ENCODE measurements around the gene TICAM2. TPM values are rescaled to one million over a fixed set of nuclear protein-coding genes. Genes with fewer than 3 reads are reported as not detected.

Gene TICAM2
- total and polyA plus RNA-seq, 7 experiments from 2014 or later: 0.14 to 3.7 (median 1.8) TPM

DNA sequence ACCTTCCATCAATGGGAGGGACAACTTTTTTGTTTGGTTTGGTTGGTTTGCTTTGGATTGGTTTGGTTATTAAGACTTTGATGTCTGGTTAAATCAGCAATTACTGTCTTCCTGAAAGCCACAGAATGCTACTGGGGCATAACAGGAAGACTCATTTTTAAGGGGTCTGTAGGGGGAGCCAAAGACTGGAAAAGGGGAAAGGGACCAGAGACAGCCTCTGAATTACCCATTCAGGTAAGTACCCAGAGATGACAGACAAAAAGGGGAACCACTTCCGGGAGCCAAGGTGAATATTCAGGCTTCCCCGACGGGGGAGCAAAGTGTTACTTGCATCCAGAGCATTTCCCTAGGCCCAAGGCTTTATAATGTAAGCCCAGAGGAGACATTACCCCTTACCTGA is 53.1 kb downstream of the TICAM2 start:
- no peak overlapping the region for H3K4me3 ChIP-seq (ENCODE audit: low read length)

DNA sequence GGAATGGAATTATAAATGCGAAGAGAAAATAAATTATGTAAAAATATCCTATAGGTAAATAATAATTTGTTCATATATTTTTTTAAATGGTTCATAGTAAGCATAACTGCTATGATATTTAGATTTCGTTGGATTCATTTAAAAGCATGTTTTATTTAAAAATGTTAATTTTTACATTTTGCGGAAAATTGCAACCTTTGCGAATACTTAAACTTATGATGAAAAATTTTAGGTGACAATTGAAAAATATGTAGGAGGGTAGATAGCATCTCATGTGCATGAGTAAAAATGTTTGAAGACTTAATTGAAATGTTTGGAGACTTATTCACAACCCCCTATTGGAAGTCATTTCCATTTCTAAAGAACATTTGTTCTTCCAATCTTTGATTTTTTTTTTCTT is 53.6 kb downstream of the TICAM2 start:
- Mint-ChIP-seq H3K27ac (no peak overlapping the region), H3K9me3 (peaks cover 0 to 21% (median 3%) of the 10 kb centered on the region in 11 donors), H3K27me3 (peaks cover 0 to 12% (median 0%) of the 10 kb centered on the region in 5 donors), H3K36me3 (peaks cover 0 to 12% (median 0%) of the 10 kb centered on the region in 5 donors), H3K4me1 (peaks cover 5 to 9% (median 7%) of the 10 kb centered on the region in 7 donors), H3K4me3 (no peak overlapping the region)
- Histone ChIP-seq H3K4me3 (ENCODE audit: low read length) (no peak overlapping the region), H3K4me1 (ENCODE audit: control insufficient read depth in 2 of 2, insufficient read depth in 2 of 2, low read length in 2 of 2) (peaks cover under 1 to 6% of the 10 kb centered on the region in 2 donors), H3K27ac (ENCODE audit: low read depth, low read length) (no peak overlapping the region), H3K36me3 (ENCODE audit: control insufficient read depth in 2 of 3, insufficient read depth in 3 of 3, low read length in 3 of 3) (peaks cover 0 to 4% (median 0%) of the 10 kb centered on the region in 3 experiments), H3K9me3 (ENCODE audit: control insufficient read depth in 2 of 3, low read length in 3 of 3) (peaks cover 0 to 5% (median 4%) of the 10 kb centered on the region in 3 experiments), H3K27me3 (ENCODE audit: control insufficient read depth in 2 of 2, insufficient read depth in 2 of 2, low read length in 2 of 2) (no peaks in the 10 kb centered on the region)
- intact Hi-C loops (cut with micrococcal nuclease): no loop called here
- ATAC-seq (no peak), DNase-seq (no peak)
- ChIA-PET CTCF (no interaction called here), POLR2A (no interaction called here)

More for the DNA sequence above, 53.1 kb downstream of the TICAM2 start:
- Histone ChIP-seq H3K27ac (ENCODE audit: low read depth, low read length) (no peak overlapping the region), H3K9me3 (ENCODE audit: control insufficient read depth in 2 of 3, low read length in 3 of 3) (peaks cover 0 to 5% (median 4%) of the 10 kb centered on the region in 3 experiments), H3K27me3 (ENCODE audit: control insufficient read depth in 2 of 2, insufficient read depth in 2 of 2, low read length in 2 of 2) (no peaks in the 10 kb centered on the region), H3K4me1 (ENCODE audit: control insufficient read depth in 2 of 2, insufficient read depth in 2 of 2, low read length in 2 of 2) (peaks cover 0 to 6% of the 10 kb centered on the region in 2 donors), H3K36me3 (ENCODE audit: control insufficient read depth in 2 of 3, insufficient read depth in 3 of 3, low read length in 3 of 3) (peaks cover 0 to 4% (median 0%) of the 10 kb centered on the region in 3 experiments)
- H3K27me3 Mint-ChIP-seq: peaks cover 0 to 12% (median 0%) of the 10 kb centered on the region in 5 donors
- ChIA-PET CTCF (no interaction called here), POLR2A (no interaction called here)
- H3K9me3 Mint-ChIP-seq: peaks cover 0 to 21% (median 3%) of the 10 kb centered on the region in 11 donors
- H3K4me3 Mint-ChIP-seq: no peak overlapping the region
- no peak for ATAC-seq
- no peak overlapping the region for H3K27ac Mint-ChIP-seq
- peaks cover 5 to 7% (median 5%) of the 10 kb centered on the region in 7 donors for H3K4me1 Mint-ChIP-seq
- no peak for DNase-seq
- intact Hi-C loops (cut with micrococcal nuclease): no loop called here
- peaks cover 0 to 10% (median 0%) of the 10 kb centered on the region in 5 donors for H3K36me3 Mint-ChIP-seq

DNA sequence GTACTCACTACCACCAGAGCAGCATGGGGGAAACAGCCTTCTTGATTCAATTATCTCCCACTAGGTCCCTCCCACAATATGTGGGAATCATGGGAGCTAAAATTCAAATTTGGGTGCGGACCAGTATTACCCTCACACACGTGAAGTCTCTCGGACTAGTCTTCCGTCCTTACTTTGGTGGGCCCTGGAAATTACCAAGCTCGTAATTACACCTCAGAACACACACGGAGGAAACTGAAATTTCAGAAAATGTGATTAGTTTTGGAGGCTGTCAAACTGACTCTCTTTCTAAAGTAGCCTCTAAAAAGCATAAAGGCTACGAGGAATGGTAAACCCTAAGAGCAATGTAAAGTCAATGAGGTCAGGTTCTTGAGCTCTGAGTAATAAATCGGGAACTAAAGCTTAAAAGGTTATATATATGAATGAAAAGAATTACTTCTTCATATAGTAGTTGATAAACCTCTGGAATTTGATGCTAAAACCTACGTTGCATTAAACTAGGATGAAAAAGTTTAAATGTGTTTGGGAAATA is 56.9 kb downstream of the TICAM2 start:
- H3K27me3 ChIP-seq (ENCODE audit: control insufficient read depth in 2 of 2, insufficient read depth in 2 of 2, low read length in 2 of 2): no peaks in the 10 kb centered on the region
- POLR2A ChIA-PET: interaction anchor here (0.7 to 4.1 kb wide), 9 partner anchors 31 to 297 kb away, joined by 3 to 24 read pairs (median 4); partner anchors contain the start of genes AP3S1, ATG12, CCDC112 and TICAM2
- Mint-ChIP-seq H3K27ac (peak overlapping the region; percentile 92 to 100 (median 94)), H3K9me3 (peaks cover 0 to 21% (median 3%) of the 10 kb centered on the region in 11 donors), H3K4me3 (peak overlapping the region; percentile 93 to 100 (median 96)), H3K27me3 (peaks cover 0 to under 1% (median 0%) of the 10 kb centered on the region in 5 donors), H3K36me3 (peaks cover 0 to 33% (median 14%) of the 10 kb centered on the region in 5 donors), H3K4me1 (peaks cover 29 to 42% (median 36%) of the 10 kb centered on the region in 7 donors)
- peaks cover 28 to 31% of the 10 kb centered on the region in 2 donors for H3K4me1 ChIP-seq (ENCODE audit: control insufficient read depth in 2 of 2, insufficient read depth in 2 of 2, low read length in 2 of 2)
- intact Hi-C loops (cut with micrococcal nuclease): loop anchor here in 1 of 2 donors (2.0 kb wide), 1 partner anchor 375 kb away; no protein-coding TSS in a partner anchor
- peaks cover 0 to 4% (median 0%) of the 10 kb centered on the region in 3 experiments for H3K36me3 ChIP-seq (ENCODE audit: control insufficient read depth in 2 of 3, insufficient read depth in 3 of 3, low read length in 3 of 3)
- peak overlapping the region; percentile 96 for H3K27ac ChIP-seq (ENCODE audit: low read depth, low read length)
- H3K9me3 ChIP-seq (ENCODE audit: control insufficient read depth in 2 of 3, low read length in 3 of 3): peaks cover 0 to 5% (median 4%) of the 10 kb centered on the region in 3 experiments
- peak overlapping the region; percentile 62 for H3K4me3 ChIP-seq (ENCODE audit: low read length)
- DNase-seq: no peak
- CTCF ChIA-PET: interaction anchor here (0.8 to 1.0 kb wide), 2 partner anchors 21 to 236 kb away, joined by 3 to 4 read pairs; no protein-coding TSS in a partner anchor
- ATAC-seq: no peak

DNA sequence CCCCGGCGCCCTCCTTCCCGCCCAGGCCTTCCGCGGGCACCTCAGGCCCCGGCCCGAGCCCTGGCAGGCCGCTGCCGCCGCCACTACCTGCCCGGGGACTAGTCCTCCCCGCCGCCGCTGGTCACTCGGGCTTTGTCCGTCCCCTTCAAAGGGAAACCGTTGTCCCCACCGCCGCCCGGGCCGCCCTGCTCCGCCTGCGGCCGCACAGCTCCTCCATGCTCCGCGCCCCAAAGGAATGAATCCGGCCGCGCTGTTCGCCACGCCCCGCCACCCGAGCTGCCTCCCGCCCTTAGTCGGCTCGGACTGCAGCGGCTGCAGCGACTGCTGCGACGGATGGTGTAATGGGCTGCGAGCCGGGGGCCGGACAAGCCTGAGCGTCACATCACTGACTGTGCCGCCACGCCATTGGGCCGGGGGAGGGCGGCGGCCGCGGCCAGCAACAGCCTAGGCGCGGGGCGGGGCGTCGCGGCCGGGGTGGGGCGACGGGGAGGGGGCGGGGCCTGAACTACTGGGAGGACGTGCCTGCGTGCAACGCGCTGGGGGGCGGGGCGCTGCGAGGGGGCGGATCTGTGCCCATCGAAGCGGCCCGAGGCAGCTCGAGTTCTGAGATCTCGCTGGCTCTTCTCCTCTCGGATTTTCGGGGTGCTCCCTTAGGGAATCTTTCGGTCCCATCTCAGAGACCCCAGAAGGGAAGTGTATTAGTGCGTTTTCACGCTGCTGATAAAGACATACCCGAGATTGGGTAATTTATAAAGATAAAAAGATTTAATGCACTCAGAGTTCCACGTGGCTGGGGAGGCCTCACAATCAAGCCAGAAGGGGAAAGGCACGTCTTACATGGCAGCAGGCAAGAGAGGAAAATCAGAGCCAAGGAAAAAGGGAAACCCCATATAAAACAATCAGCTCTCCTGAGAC is 57.6 kb downstream of the TICAM2 start, which contains the start of gene FEM1C:
TSS of gene FEM1C (minus strand) at position 340 of the 915 bp plus-strand sequence. CDS start 1,282 bp downstream, outside the sequence.
- Histone ChIP-seq H3K27ac (ENCODE audit: low read depth, low read length) (peak within 1 kb of the TSS; percentile 96), H3K4me1 (ENCODE audit: control insufficient read depth in 2 of 2, insufficient read depth in 2 of 2, low read length in 2 of 2) (peaks cover 31 to 38% of the 10 kb centered on the region in 2 donors), H3K4me3 (ENCODE audit: low read length) (peak within 1 kb of the TSS; percentile 70), H3K27me3 (ENCODE audit: control insufficient read depth in 2 of 2, insufficient read depth in 2 of 2, low read length in 2 of 2) (no peaks in the 10 kb centered on the region), H3K9me3 (ENCODE audit: control insufficient read depth in 2 of 3, low read length in 3 of 3) (peaks cover 0 to 5% (median 4%) of the 10 kb centered on the region in 3 experiments), H3K36me3 (ENCODE audit: control insufficient read depth in 2 of 3, insufficient read depth in 3 of 3, low read length in 3 of 3) (peaks cover 0 to 4% (median 0%) of the 10 kb centered on the region in 3 experiments)
- H3K27ac Mint-ChIP-seq: peak within 1 kb of the TSS; percentile 92 to 100 (median 96)
- ChIA-PET CTCF (interaction anchor here (0.6 to 1.0 kb wide), 2 partner anchors 92 to 235 kb away, joined by 3 read pairs; no protein-coding TSS in a partner anchor), POLR2A (interaction anchor here (0.7 to 4.1 kb wide), 12 partner anchors 17 to 296 kb away, joined by 3 to 24 read pairs (median 6); partner anchors contain the start of genes AP3S1, ATG12, CCDC112 and PGGT1B)
- peaks cover 36 to 49% (median 43%) of the 10 kb centered on the region in 7 donors for H3K4me1 Mint-ChIP-seq
- ATAC-seq (peak; percentile 93), DNase-seq (peak; percentile 85 to 97 (median 93))
- peak within 1 kb of the TSS; percentile 94 to 100 (median 96) for H3K4me3 Mint-ChIP-seq
- intact Hi-C loops (cut with micrococcal nuclease): loop anchor here (1.0 to 5.0 kb wide), 13 partner anchors 30 to 541 kb away; partner anchors contain the start of genes AP3S1 (in 2 of the 2), ATG12 (in 2 of the 2), CCDC112 (in 2 of the 2) and PGGT1B (in 2 of the 2)
- peaks cover 0 to 21% (median 2%) of the 10 kb centered on the region in 11 donors for H3K9me3 Mint-ChIP-seq
- peaks cover 0 to 40% (median 19%) of the 10 kb centered on the region in 5 donors for H3K36me3 Mint-ChIP-seq
- H3K27me3 Mint-ChIP-seq: no peaks in the 10 kb centered on the region

GRCh38 chr5:115544043-115544435 is 58.2 kb downstream of the TICAM2 start:
- peak overlapping the region; percentile 94 to 100 (median 96) for H3K4me3 Mint-ChIP-seq
- H3K27ac Mint-ChIP-seq: peak overlapping the region; percentile 92 to 100 (median 96)
- H3K4me1 Mint-ChIP-seq: peaks cover 42 to 56% (median 50%) of the 10 kb centered on the region in 7 donors
- ATAC-seq: peak; percentile 53
- no peaks in the 10 kb centered on the region for H3K27me3 ChIP-seq (ENCODE audit: control insufficient read depth in 2 of 2, insufficient read depth in 2 of 2, low read length in 2 of 2)
- H3K9me3 ChIP-seq (ENCODE audit: control insufficient read depth in 2 of 3, low read length in 3 of 3): peaks cover 0 to 5% (median 4%) of the 10 kb centered on the region in 3 experiments
- POLR2A ChIA-PET: interaction anchor here (0.7 to 4.1 kb wide), 8 partner anchors 17 to 375 kb away, joined by 3 to 24 read pairs (median 6); partner anchors contain the start of genes CCDC112, PGGT1B, TMED7 and TRIM36
- DNase-seq: peak in 7 of 9 donors; percentile 41 to 64 (median 59)
- H3K4me1 ChIP-seq (ENCODE audit: control insufficient read depth in 2 of 2, insufficient read depth in 2 of 2, low read length in 2 of 2): peaks cover 31 to 42% of the 10 kb centered on the region in 2 donors
- H3K27me3 Mint-ChIP-seq: no peaks in the 10 kb centered on the region
- peaks cover 0 to 21% (median 2%) of the 10 kb centered on the region in 11 donors for H3K9me3 Mint-ChIP-seq
- CTCF ChIA-PET: interaction anchor here (0.6 kb wide), 1 partner anchor 93 kb away, joined by 3 read pairs; no protein-coding TSS in a partner anchor
- peaks cover 0 to 47% (median 22%) of the 10 kb centered on the region in 5 donors for H3K36me3 Mint-ChIP-seq
- H3K36me3 ChIP-seq (ENCODE audit: control insufficient read depth in 2 of 3, insufficient read depth in 3 of 3, low read length in 3 of 3): peaks cover 0 to 4% (median 0%) of the 10 kb centered on the region in 3 experiments
- intact Hi-C loops (cut with micrococcal nuclease): loop anchor here (1.0 to 5.0 kb wide), 13 partner anchors 30 to 541 kb away; partner anchors contain the start of genes AP3S1 (in 2 of the 2), ATG12 (in 2 of the 2), CCDC112 (in 2 of the 2) and PGGT1B (in 2 of the 2)
- peak overlapping the region; percentile 96 for H3K27ac ChIP-seq (ENCODE audit: low read depth, low read length)
- H3K4me3 ChIP-seq (ENCODE audit: low read length): peak overlapping the region; percentile 70
